Aorta (tissue), 5 donors: ENCODE data around the gene GPR82. TPM values are rescaled to one million over a fixed set of nuclear protein-coding genes. Genes with fewer than 3 reads are reported as not detected.
"Not testable (repeated sequence)": the region's sequence is repeated elsewhere in the genome, so short reads cannot be mapped to it uniquely, and the experiment has no call there.

Experiments
- ATAC-seq: fragments of 200-7000 bp; cut with Tn5 transposase; one replicate; pipeline ENCODE4 v1.9.1; 2022; ENCODE audit warnings: moderate library complexity; ENCODE audit not compliant: low FRiP score
- DNase-seq, 2 donors: peaks; one replicate each; pipeline ENCODE4 v3.0.0-alpha.2; 2020
- H3K27ac ChIP-seq, 2 donors: one replicate each; pipeline ENCODE4 v1.5.1; 2013; ENCODE audit warnings: low read length in 2 of 2, mild to moderate bottlenecking in 2 of 2, moderate library complexity in 2 of 2, control low read depth in 1 of 2, inconsistent platforms in 1 of 2, low read depth in 1 of 2
- H3K27me3 ChIP-seq, 2 donors: one replicate each; pipeline ENCODE4 v1.6.1; 2013; ENCODE audit warnings: control low read depth in 1 of 2, low read length in 1 of 2, mild to moderate bottlenecking in 1 of 2, moderate library complexity in 1 of 2; ENCODE audit not compliant: insufficient read depth in 2 of 2, control insufficient read depth in 1 of 2
- H3K36me3 ChIP-seq, 2 donors: one replicate each; pipeline ENCODE4 v1.6.1; 2013; ENCODE audit warnings: control low read depth in 1 of 2, low read length in 1 of 2, mild to moderate bottlenecking in 1 of 2; ENCODE audit not compliant: insufficient read depth in 2 of 2, control insufficient read depth in 1 of 2
- H3K4me1 ChIP-seq, 2 donors: one replicate each; pipeline ENCODE4 v1.6.1; 2013; ENCODE audit warnings: low read length in 2 of 2, control low read depth in 1 of 2, mild to moderate bottlenecking in 1 of 2, moderate library complexity in 1 of 2; ENCODE audit not compliant: insufficient read depth in 2 of 2, control insufficient read depth in 1 of 2
- H3K4me3 ChIP-seq, 2 donors: one replicate each; pipeline ENCODE4 v1.5.1; 2013; ENCODE audit warnings: low read length in 2 of 2, control low read depth in 1 of 2, mild to moderate bottlenecking in 1 of 2
- H3K9me3 ChIP-seq: one replicate; pipeline ENCODE4 v1.6.1; 2013; ENCODE audit warnings: mild to moderate bottlenecking, low read length; ENCODE audit not compliant: control insufficient read depth
- WGBS, 2 donors: extraction: QIAGEN DNeasy Blood & Tissue Kit; methylation state at CpG; one replicate each; pipeline ENCODE4 v1.1.7; 2013; 5-methylcytosine and 5-hydroxymethylcytosine counted together
- intact Hi-C, 2 donors: fragments of 100-400 bp; cut with DNase I; formaldehyde crosslinking; loops; one replicate each; pipeline versions ENCODE4 v1.14.2 to v1.15.0; 2022
- polyA plus RNA-seq, 2 donors: library from polyadenylated mRNA; stranded (reverse); fragments of 200-250 nt; gene quantifications; one replicate each; pipeline ENCODE4 v1.2.3, GENCODE V29; 2013
- total RNA-seq, 2 donors: library from RNA; stranded (reverse); fragmentation: NEBNext Ultra II Directional; extraction: Animal tissue kit (Norgen Biotek cat#: 25700); gene quantifications; one replicate each; pipeline ENCODE4 v1.2.1, GENCODE V29; 2021
- donor health status: healthy with polysubstance abuse.
- donor health status: Bipolar disorder and iron deficiency.
- donor health status: DM: no; HTN: no; CAD: no.
- donor health status: DM: no; HTN: no; CAD: no.
- donor health status: DM: yes; HTN: yes; CAD: no.

GPR82 gene
- total and polyA plus RNA-seq, 4 donors, result 0.20 to 0.88 (median 0.37) TPM

GRCh38 chrX:41711021-41711667, 12.8 kb upstream of the GPR82 start:
- ATAC-seq (no peak), DNase-seq (no peak)
- Histone ChIP-seq H3K4me3 (no peak overlapping the region), H3K4me1 (no peaks in the 10 kb centered on the region), H3K9me3 (no peaks in the 10 kb centered on the region), H3K27ac (no peak overlapping the region), H3K27me3 (no peaks in the 10 kb centered on the region), H3K36me3 (no peaks in the 10 kb centered on the region)
- 77 to 94% methylated on average over 5 of the region's 5 CpGs for whole genome bisulfite sequencing, 2 donors
- intact Hi-C loops, result no loop called here

- intact Hi-C loops, result no loop called here
- Histone ChIP-seq H3K4me1 (no peaks in the 10 kb centered on the region), H3K9me3 (no peaks in the 10 kb centered on the region), H3K27ac (no peak overlapping the region), H3K4me3 (no peak overlapping the region), H3K36me3 (no peaks in the 10 kb centered on the region), H3K27me3 (no peaks in the 10 kb centered on the region)
- 45 to 71% methylated on average over 5 of the region's 5 CpGs for WGBS, 2 donors
- DNase-seq (no peak), ATAC-seq (no peak)
These were observed 7.8 kb upstream of the GPR82 start for GRCh38 chrX:41716222-41716621.

- DNase-seq (no peak), ATAC-seq (no peak)
- 87 to 88% methylated on average over 12 of the region's 12 CpGs for WGBS, 2 donors
These were observed 7.1 kb upstream of the GPR82 start for GRCh38 chrX:41716767-41717473.

GRCh38 chrX:41718481-41719235, 5.3 kb upstream of the GPR82 start:
- Histone ChIP-seq H3K27me3 (no peaks in the 10 kb centered on the region), H3K9me3 (no peaks in the 10 kb centered on the region), H3K36me3 (no peaks in the 10 kb centered on the region), H3K27ac (no peak overlapping the region), H3K4me1 (no peaks in the 10 kb centered on the region), H3K4me3 (no peak overlapping the region)
- ATAC-seq, result no peak
- DNase-seq, result no peak
- intact Hi-C loops, result no loop called here
- WGBS, 2 donors, result 58 to 59% methylated on average over 4 of the region's 4 CpGs

More at GRCh38 chrX:41716767-41717473, 7.1 kb upstream of the GPR82 start:
- H3K27me3 ChIP-seq, result no peaks in the 10 kb centered on the region
- H3K9me3 ChIP-seq, result no peaks in the 10 kb centered on the region
- H3K4me1 ChIP-seq, result no peaks in the 10 kb centered on the region
- H3K36me3 ChIP-seq, result no peaks in the 10 kb centered on the region
- H3K4me3 ChIP-seq, result no peak overlapping the region
- no peak overlapping the region for H3K27ac ChIP-seq
- intact Hi-C loops, result no loop called here

- H3K4me1 ChIP-seq, H3K4me3 ChIP-seq, DNase-seq, intact Hi-C loops, H3K9me3 ChIP-seq, H3K27me3 ChIP-seq, H3K36me3 ChIP-seq, ATAC-seq, H3K27ac ChIP-seq: not testable (repeated sequence)
- WGBS, 2 donors, result 71 to 83% methylated on average over 6 of the region's 6 CpGs
These were observed 4.4 kb upstream of the GPR82 start for GRCh38 chrX:41719610-41720009.

- no peak overlapping the region for H3K27ac ChIP-seq
- H3K4me1 ChIP-seq, result no peaks in the 10 kb centered on the region
- H3K27me3 ChIP-seq, result no peaks in the 10 kb centered on the region
- WGBS, 2 donors, result 33 to 49% methylated on average over 3 of the region's 3 CpGs
- intact Hi-C loops, result no loop called here
- no peaks in the 10 kb centered on the region for H3K9me3 ChIP-seq
- DNase-seq, result no peak
- H3K4me3 ChIP-seq, result no peak overlapping the region
- ATAC-seq, result no peak
- no peaks in the 10 kb centered on the region for H3K36me3 ChIP-seq
These were observed 3.7 kb upstream of the GPR82 start for GRCh38 chrX:41720125-41720779.

GRCh38 chrX:41721590-41721989, 2.4 kb upstream of the GPR82 start:
- Histone ChIP-seq H3K4me1 (no peaks in the 10 kb centered on the region), H3K27me3 (no peaks in the 10 kb centered on the region), H3K9me3 (no peaks in the 10 kb centered on the region), H3K36me3 (no peaks in the 10 kb centered on the region), H3K27ac (no peak overlapping the region), H3K4me3 (no peak overlapping the region)
- no peak for ATAC-seq
- intact Hi-C loops, result no loop called here
- no peak for DNase-seq
- 86 to 97% methylated on average over 1 of the region's 1 CpG for WGBS, 2 donors

GRCh38 chrX:41722214-41722613, 1.8 kb upstream of the GPR82 start:
- H3K4me1 ChIP-seq, result no peaks in the 10 kb centered on the region
- H3K27me3 ChIP-seq, result no peaks in the 10 kb centered on the region
- intact Hi-C loops, result no loop called here
- no peaks in the 10 kb centered on the region for H3K9me3 ChIP-seq
- H3K27ac ChIP-seq, result no peak overlapping the region
- no peak for ATAC-seq
- H3K4me3 ChIP-seq, result no peak overlapping the region
- WGBS, 2 donors, result 82 to 99% methylated on average over 3 of the region's 3 CpGs
- DNase-seq, result no peak
- H3K36me3 ChIP-seq, result no peaks in the 10 kb centered on the region
